Measurements from ENCODE around the gene SLC24A1.

Gene SLC24A1

DNA sequence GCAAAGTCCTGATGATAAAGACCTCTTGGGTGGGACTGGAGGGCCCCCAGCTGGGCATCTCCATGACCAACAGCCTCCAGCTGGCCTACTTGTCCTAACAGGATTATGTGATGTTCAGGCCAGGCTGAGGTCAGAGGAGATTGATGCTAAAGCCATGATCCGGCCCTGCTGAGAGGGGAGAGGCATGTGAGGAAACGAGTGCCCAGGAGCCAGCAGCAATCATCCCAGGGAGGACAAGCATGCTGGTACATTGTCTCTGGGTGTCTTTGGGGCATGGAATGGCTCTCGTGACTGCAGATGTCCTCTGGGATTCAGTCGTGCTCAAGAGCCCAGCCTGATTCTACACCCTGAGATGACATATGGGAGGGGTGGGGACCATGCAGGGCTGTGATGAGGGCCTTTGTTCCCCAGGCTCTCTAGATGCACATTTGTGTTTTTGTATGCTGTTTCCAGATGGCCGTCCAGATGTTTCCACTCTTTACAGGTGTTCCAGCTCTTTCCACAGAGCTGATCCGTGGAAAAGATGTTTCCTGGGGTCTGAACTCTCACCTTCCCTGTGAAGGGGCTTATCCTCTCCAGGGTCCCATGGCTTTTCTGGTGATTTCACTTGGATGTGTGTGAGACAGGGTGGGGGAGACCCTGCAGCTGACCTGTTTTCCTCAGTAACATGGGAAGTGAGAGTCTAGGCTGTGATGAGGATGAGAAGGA is 20.2 kb downstream of the SLC24A1 start:
- no peaks in the 10 kb centered on the region for H3K36me3 ChIP-seq (ENCODE audit: insufficient read depth, low read length)
- no peaks in the 10 kb centered on the region for H4K20me1 ChIP-seq (ENCODE audit: insufficient read depth, low read length)
- no peaks in the 10 kb centered on the region for H3K4me1 ChIP-seq (ENCODE audit: insufficient read depth, low read length, severe bottlenecking)
- H3K9me2 ChIP-seq (ENCODE audit: low read depth, low read length): no peaks in the 10 kb centered on the region
- H3K9ac ChIP-seq (ENCODE audit: low read length): no peak overlapping the region
- H3K4me3 ChIP-seq (ENCODE audit: low read depth, low read length, poor library complexity, severe bottlenecking): no peak overlapping the region
- no peaks in the 10 kb centered on the region for H3K9me3 ChIP-seq (ENCODE audit: low read length)
- H3K79me2 ChIP-seq (ENCODE audit: insufficient read depth, low read length): no peaks in the 10 kb centered on the region
- TF ChIP-seq, protein P1, sequence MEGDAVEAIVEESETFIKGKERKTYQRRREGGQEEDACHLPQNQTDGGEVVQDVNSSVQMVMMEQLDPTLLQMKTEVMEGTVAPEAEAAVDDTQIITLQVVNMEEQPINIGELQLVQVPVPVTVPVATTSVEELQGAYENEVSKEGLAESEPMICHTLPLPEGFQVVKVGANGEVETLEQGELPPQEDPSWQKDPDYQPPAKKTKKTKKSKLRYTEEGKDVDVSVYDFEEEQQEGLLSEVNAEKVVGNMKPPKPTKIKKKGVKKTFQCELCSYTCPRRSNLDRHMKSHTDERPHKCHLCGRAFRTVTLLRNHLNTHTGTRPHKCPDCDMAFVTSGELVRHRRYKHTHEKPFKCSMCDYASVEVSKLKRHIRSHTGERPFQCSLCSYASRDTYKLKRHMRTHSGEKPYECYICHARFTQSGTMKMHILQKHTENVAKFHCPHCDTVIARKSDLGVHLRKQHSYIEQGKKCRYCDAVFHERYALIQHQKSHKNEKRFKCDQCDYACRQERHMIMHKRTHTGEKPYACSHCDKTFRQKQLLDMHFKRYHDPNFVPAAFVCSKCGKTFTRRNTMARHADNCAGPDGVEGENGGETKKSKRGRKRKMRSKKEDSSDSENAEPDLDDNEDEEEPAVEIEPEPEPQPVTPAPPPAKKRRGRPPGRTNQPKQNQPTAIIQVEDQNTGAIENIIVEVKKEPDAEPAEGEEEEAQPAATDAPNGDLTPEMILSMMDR (IDR thresholded peaks at IDR 0.05; ENCODE audit: low read length): no peak
- TF ChIP-seq EZH2 (IDR thresholded peaks at IDR 0.05; ENCODE audit: borderline replicate concordance, low read length): no peak
- no peaks in the 10 kb centered on the region for H3K27me3 ChIP-seq (ENCODE audit: insufficient read depth, low read length)
- no peak overlapping the region for H3K27ac ChIP-seq (ENCODE audit: low read depth, low read length, poor library complexity, severe bottlenecking)
- H2AFZ ChIP-seq (ENCODE audit: low read length): no peak overlapping the region
- H3F3A ChIP-seq (ENCODE audit: insufficient read depth, low read length): no peaks in the 10 kb centered on the region
- H3K4me2 ChIP-seq (ENCODE audit: low read length): no peak overlapping the region

DNA sequence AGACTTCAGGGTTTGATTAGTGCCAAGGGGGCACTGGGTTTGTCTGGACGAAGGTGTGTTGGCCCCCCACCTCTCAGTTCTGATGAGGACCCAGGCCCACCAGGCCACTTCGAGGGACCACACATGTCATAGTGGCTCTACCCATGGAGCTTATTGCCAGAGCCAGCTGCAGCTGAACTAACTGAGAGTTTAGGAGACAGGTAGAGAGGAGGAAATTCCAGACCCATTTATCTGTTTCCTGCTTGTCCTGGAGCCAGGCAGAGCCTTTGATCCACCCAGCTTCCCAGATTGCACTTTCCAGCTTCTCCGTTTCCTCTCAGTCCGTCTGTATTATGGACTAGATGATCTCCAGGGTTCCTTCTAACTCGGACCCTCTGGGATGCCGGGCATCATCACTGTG is 20.9 kb downstream of the SLC24A1 start:
- no peak overlapping the region for H3K27ac ChIP-seq (ENCODE audit: low read depth, low read length, poor library complexity, severe bottlenecking)
- TF ChIP-seq, protein P1 (IDR thresholded peaks at IDR 0.05; ENCODE audit: low read length): no peak
- TF ChIP-seq EZH2 (IDR thresholded peaks at IDR 0.05; ENCODE audit: borderline replicate concordance, low read length): no peak
- H3K27me3 ChIP-seq (ENCODE audit: insufficient read depth, low read length): no peaks in the 10 kb centered on the region
- no peaks in the 10 kb centered on the region for H3K9me3 ChIP-seq (ENCODE audit: low read length)
- no peaks in the 10 kb centered on the region for H3K79me2 ChIP-seq (ENCODE audit: insufficient read depth, low read length)
- H2AFZ ChIP-seq (ENCODE audit: low read length): no peak overlapping the region
- H3K36me3 ChIP-seq (ENCODE audit: insufficient read depth, low read length): no peaks in the 10 kb centered on the region
- H3F3A ChIP-seq (ENCODE audit: insufficient read depth, low read length): no peaks in the 10 kb centered on the region
- no peaks in the 10 kb centered on the region for H3K9me2 ChIP-seq (ENCODE audit: low read depth, low read length)
- no peaks in the 10 kb centered on the region for H4K20me1 ChIP-seq (ENCODE audit: insufficient read depth, low read length)
- no peak overlapping the region for H3K4me3 ChIP-seq (ENCODE audit: low read depth, low read length, poor library complexity, severe bottlenecking)
- no peaks in the 10 kb centered on the region for H3K4me1 ChIP-seq (ENCODE audit: insufficient read depth, low read length, severe bottlenecking)
- no peak overlapping the region for H3K9ac ChIP-seq (ENCODE audit: low read length)
- no peak overlapping the region for H3K4me2 ChIP-seq (ENCODE audit: low read length)

DNA sequence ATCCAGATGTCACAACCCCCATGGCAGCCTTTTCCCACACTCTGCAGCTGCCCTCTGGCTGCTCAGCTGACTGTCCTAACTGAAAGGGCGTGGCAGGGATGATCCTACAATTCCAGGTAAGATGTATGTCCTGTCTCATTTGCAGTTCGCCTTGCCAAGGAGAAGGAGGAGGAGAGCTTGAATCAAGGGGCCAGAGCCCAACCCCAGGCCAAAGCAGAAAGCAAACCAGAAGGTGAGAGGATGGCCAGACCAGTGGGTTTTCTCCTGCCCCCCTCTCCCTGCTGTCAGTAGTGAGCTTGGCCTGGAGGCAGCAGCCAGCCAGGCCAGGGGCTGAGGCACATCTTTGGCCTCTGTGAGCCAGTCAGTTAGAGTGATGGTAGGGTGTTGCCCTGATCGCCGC is 22.5 kb downstream of the SLC24A1 start:
- H3K79me2 ChIP-seq (ENCODE audit: insufficient read depth, low read length): no peaks in the 10 kb centered on the region
- H3K27me3 ChIP-seq (ENCODE audit: insufficient read depth, low read length): no peaks in the 10 kb centered on the region
- H3F3A ChIP-seq (ENCODE audit: insufficient read depth, low read length): no peaks in the 10 kb centered on the region
- TF ChIP-seq, protein P1 (IDR thresholded peaks at IDR 0.05; ENCODE audit: low read length): no peak
- TF ChIP-seq EZH2 (IDR thresholded peaks at IDR 0.05; ENCODE audit: borderline replicate concordance, low read length): no peak
- no peak overlapping the region for H2AFZ ChIP-seq (ENCODE audit: low read length)
- no peak overlapping the region for H3K4me2 ChIP-seq (ENCODE audit: low read length)
- no peaks in the 10 kb centered on the region for H4K20me1 ChIP-seq (ENCODE audit: insufficient read depth, low read length)
- no peaks in the 10 kb centered on the region for H3K36me3 ChIP-seq (ENCODE audit: insufficient read depth, low read length)
- H3K9me2 ChIP-seq (ENCODE audit: low read depth, low read length): no peaks in the 10 kb centered on the region
- no peak overlapping the region for H3K9ac ChIP-seq (ENCODE audit: low read length)
- no peaks in the 10 kb centered on the region for H3K4me1 ChIP-seq (ENCODE audit: insufficient read depth, low read length, severe bottlenecking)
- no peak overlapping the region for H3K4me3 ChIP-seq (ENCODE audit: low read depth, low read length, poor library complexity, severe bottlenecking)
- no peak overlapping the region for H3K27ac ChIP-seq (ENCODE audit: low read depth, low read length, poor library complexity, severe bottlenecking)
- no peaks in the 10 kb centered on the region for H3K9me3 ChIP-seq (ENCODE audit: low read length)
